ENCODE measurements around the gene TTC21A.

The TTC21A gene

DNA sequence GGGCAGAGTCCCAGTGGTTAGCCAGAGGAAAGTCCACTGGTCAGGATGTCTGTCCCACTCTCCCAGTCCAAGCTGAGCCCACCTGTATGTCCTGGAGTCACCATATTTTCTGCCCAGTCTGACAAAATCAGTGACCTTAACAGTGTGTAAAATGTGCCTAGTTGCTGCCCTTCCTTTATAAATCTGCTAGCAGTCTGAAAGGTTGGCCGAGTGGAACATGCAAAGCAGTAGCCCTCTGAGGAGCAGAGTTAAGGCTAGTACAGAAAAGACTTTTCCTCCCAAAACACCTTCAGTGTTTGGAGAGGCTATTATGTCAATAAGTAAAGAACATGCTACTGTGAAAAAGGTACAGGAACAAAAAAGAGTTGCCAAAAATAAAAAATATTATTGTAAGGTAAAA lies 15.3 kb downstream of the TTC21A start:
- no peak for DNase-seq

DNA sequence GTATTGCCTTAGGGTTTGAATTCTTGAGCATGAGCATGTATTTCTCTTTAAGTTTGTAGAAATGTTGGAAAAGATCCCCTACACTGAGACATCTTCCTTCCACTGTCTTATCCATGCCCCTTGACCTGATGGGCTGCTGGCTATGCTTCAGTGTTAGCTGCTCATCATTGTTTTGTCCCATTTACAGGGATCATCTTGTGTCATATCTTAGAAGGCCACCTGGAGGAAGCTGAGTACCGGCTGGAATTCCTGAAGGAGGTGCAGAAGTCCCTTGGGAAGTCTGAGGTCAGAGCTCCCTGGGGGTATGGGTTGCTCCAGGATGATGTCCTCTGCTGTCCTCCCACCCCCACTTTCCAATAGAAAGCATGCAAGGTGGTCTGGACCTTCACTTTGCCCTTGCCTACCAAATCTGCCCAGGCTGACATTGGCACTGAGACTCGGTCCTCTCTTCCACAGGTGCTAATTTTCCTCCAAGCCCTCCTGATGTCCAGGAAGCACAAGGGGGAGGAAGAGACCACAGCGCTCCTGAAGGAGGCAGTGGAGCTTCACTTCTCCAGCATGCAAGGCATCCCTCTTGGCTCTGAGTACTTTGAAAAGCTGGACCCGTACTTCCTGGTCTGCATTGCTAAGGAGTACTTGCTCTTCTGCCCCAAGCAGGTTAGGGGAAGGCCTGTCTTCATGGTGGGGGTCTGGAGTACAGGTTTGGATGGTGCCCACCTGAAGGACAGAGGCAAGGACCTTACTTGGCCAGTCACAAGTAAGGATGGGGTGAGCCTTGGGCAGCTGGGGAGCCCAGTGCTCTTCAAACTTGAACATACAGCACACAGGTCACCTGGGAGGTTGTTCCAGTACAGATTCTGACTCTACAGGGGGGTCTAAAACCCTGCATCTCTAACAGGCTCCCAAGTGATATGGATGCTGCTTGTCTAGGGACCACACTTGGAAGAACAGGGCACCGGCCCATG lies 17.7 kb downstream of the TTC21A start:
- no peak for DNase-seq

DNA sequence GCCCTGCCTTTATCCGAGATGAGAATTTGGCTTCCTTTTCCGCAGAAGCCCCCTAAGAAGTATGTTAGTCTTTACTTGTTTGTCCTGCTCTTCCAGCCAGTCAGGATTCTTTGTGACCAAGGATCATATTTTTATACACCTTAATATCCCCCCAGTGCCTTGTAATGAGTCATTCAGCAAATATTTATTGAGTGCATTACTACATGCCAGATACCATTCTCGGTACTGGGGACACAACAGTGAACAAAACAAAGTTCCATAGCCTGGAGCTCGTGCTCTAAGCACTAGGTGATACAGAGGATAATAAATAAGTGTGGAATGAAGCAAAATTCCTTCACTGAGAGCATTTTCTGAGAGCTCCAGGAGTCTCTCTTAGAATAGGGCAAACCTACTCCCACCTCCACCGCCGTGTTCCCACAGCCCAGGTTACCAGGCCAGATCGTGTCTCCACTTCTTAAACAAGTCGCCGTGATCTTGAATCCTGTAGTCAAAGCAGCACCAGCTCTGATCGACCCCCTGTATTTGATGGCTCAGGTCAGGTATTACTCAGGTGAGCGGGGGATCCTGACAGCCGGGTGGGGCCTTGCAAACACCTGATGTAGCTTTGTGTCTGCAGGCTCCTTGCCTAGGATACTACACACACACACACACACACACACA lies 18.5 kb downstream of the TTC21A start:
- DNase-seq, result no peak

DNA sequence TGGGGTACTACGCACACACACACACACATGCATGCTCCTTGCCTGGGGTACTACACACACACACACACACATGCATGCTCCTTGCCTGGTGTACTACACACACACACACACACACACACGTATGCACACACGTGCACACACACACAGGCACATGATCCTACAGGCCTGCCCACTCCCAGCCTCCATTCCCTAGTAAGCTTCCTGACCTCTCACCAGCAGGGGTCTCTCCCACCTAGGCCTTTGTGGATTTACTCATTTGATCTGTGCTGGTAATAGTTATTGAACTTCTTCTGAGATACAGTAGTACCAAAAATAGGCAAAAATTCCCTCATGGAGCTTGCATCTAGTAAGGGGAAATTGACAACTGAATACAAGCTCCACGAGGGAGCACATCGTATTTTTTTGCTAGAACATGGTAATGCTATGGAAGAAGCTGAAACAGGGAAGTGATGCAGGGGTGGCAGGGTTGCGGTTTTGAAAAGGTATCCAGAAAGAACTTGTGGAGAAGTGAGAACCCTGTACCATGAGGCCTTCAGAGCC lies 19.1 kb downstream of the TTC21A start:
- peak; percentile 69 for DNase-seq

DNA sequence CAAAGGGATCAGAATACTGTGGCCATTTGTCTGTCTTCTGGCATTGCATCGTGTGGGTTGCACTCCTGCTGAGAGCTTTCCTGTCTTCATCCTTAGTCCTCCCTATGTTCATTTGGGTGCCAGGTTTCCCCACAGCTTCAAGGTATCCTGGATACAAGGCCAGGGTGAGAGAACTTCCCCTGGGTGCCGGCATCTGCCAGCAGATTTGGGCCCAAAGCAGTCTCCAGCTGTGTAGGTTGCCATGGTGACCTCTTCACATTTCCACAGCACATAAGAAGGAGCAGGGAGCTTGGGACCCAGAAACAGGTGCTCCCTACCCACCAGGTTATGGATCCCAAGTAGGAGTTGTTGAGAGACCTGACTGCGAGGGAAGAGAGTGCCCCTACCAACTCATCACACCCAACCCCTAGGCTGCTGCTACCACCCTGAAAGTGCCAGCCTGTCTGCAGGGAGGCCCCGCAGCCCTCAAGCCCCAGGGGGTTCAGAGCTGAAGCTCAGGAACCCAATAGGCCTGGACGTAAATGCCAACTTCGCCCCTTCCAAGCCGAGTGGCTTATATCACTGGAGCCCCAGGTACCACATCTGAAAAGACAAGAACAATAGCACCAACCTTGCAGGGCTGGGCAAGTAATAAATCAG lies 19.9 kb downstream of the TTC21A start:
- no peak for DNase-seq

DNA sequence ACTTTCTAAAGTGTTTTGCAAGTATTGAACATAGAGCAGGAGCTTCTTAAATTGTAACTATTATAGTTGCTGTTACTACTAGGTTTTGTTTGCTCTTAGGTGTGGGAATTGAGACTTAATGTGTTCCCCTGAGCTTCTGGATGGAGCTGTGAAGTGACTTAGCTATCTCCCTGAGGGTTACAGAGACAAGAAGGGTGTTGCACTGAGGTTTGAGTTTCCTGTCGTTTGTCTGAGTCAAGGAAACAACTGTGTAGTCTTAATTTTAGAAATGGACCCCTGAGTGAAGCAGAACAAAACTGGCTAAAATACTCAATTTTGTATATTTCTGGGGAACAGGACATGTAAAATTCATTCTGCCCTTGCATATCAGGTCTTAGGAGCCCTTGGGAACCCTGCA lies 20.4 kb downstream of the TTC21A start:
- DNase-seq, result no peak

DNA sequence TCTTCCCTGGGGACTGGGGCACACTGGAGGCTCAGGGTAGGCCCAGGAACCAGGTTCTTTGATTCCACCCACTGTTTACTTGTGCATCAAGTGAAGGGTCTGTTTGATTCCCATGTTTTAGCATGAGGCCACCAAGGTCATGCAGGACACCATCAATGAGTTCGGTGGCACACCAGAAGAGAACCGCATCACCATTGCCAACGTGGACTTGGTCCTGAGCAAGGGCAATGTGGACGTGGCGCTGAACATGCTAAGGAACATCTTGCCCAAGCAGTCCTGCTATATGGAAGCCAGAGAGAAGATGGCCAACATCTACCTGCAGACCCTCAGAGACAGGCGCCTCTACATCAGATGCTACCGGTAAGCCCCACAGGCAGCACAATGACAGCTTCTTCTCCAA lies 21.5 kb downstream of the TTC21A start:
- no peak for DNase-seq

DNA sequence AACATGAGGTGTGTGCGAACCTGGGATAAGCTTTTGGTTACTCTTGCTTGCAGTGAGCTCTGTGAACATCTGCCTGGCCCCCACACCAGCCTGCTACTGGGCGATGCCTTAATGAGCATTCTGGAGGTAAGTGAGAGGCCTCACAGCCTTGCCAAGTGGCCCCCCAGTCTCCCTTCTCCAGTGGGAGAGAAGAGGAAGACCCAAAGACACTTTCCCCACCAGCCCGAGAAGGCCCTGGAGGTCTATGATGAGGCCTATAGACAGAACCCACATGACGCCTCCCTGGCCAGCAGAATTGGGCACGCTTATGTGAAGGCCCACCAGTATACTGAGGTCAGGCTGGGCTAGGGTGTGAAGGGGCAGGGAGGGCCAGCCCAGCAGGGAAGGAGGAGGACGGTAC lies 22.5 kb downstream of the TTC21A start:
- no peak for DNase-seq

DNA sequence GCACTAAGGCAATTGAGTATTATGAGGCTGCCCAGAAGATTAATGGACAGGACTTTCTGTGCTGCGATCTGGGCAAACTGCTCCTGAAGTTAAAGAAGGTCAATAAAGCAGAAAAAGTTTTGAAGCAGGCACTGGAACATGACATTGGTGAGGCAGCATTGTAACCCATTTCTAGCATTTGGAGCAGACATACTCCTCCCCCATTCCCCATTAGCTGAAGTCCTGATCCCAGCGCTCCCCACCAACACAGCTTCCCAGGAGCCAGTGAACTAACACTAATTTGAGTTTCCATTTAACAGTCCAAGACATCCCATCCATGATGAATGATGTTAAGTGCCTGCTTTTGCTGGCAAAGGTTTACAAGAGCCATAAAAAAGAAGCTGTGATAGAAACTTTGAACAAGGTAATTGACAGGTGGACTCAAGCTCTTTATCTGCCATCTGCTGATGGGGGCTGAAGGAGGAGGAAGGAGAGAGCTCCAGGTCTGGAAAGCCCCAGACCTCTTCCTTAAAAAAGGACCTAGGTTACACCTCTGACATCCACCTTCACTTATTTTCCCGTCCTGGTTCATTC lies 23.3 kb downstream of the TTC21A start:
- no peak for DNase-seq

DNA sequence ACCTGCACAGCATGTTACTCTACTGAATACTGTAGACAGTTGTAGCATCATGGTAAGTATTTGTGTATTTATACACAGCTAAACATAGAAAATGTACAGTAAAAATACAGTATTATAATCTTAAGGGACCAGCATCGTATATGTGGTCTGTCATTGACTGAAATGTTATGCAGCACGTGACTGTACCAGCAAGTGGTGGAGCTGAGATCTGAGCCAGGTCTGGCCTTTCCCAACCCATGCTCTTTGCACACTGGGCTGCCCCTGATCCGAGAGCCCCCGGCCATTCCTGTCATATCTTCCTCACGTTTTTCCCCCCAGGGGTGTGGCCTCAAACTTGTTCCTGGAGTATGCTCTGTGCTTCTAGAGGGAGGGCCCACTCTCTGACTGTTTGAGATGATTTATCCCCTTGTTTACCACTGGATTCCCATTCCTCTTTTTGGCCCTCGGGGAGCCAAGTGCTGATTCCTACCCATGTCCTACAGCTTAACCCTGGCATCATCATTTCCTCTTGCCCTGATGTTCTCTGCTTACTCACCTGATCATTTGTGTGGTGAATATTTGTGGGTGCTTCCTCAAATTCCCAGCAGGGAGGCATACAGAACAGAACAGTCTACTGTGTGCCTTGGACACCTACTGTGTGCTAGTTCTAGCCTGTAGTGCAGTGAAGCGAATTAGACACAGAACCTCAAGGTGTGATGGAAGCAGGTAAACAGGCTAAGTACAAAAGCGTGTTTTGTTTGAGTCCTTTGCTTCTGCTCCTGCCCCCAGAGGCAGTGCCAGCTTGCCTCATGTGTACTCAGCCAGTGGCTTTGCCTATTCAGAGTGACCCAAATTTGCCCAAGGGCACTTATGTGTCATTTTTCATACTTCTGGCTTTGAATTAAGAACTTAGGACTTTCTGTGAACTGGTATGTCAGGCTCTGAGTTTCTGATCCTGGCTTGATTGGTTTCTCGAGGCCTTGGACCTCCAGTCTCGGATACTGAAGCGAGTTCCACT lies 24.9 kb downstream of the TTC21A start:
- DNase-seq, result no peak

DNA sequence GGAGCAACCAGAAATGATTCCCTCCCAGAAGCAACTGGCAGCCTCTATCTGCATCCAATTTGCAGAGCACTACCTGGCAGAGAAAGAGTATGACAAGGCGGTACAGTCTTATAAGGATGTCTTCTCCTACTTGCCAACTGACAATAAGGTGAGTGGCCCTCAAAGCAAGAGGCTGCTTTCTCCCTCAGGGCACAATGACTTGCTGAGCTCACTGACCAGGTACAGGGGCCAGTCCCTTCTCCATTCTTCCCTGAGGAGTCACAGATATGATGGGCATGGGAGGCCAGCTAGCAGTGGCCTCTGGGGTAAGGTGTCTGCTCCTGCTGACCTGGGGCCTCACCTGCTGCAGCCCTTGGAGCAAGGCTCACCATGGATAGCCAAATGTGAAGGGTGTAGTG lies 25.6 kb downstream of the TTC21A start:
- DNase-seq, result no peak

DNA sequence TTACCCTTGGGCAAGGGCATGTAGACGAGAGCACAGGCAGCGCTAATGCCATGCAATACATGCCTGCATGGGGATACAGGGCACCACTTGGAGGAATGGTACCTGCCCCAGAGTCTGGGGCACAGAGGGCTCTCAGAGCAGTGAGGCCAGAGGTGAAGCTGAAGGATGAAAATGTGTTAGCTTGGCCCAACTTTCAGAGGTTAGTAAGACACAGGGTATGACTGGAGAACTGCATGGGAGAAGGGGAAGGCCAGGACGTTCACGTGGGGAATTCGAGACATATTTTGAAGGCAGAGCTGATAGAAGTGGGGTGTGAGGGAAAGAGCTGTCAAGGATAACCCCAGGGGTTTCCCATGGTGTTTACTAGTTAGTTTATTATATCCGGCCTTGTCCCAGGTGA lies 26.3 kb downstream of the TTC21A start:
- DNase-seq, result no peak

DNA sequence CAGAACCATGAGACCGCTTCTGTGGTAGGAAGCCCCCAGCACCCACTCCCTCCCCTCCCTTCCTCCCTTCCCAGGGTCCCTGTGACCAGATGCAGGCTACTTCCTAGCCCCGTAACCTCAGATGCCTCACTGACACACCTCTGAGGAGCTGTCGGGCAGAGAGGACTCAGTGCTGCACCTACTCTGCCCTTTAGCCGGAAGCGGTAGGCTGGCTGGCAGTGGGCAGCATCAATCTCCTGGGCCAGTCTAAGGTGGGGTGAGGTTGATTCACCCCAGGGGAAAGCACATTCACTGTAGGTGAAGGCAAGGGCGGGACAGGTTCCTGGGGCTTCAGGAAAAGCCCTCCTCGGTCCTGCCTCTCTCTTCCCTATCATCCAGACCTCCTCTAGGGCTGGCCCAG lies 26.8 kb downstream of the TTC21A start:
- no peak for DNase-seq

DNA sequence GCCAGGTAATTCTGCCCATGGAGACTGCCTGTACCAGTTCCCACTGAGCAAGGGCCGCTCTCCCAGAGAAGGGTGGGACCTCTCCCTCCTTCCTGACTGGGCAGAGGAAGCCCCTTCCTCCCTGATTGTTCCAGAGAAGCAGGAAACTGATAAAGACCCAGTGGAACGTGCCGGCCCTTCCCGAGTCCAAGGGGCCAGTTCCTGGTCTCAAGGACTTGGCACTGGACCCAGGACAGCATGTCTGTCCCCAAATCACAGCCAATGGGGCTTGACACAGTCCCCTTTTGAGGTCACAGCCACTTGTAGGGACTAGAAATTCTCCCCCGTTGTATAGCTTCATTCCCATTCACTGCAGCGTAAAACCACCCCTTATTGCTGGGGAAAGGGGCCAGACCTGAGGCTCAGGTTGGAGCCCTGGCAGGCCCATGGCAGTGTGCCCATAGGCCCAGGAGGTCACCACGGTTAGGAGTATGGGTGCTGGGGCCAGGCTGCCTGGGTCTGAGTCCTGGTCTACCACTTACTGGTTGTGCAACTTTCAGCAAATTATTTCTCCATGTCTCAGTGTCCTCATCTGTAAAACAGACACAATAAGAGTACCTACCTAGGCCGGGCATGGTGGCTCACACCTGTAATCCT lies 27.8 kb downstream of the TTC21A start:
- DNase-seq, result no peak

DNA sequence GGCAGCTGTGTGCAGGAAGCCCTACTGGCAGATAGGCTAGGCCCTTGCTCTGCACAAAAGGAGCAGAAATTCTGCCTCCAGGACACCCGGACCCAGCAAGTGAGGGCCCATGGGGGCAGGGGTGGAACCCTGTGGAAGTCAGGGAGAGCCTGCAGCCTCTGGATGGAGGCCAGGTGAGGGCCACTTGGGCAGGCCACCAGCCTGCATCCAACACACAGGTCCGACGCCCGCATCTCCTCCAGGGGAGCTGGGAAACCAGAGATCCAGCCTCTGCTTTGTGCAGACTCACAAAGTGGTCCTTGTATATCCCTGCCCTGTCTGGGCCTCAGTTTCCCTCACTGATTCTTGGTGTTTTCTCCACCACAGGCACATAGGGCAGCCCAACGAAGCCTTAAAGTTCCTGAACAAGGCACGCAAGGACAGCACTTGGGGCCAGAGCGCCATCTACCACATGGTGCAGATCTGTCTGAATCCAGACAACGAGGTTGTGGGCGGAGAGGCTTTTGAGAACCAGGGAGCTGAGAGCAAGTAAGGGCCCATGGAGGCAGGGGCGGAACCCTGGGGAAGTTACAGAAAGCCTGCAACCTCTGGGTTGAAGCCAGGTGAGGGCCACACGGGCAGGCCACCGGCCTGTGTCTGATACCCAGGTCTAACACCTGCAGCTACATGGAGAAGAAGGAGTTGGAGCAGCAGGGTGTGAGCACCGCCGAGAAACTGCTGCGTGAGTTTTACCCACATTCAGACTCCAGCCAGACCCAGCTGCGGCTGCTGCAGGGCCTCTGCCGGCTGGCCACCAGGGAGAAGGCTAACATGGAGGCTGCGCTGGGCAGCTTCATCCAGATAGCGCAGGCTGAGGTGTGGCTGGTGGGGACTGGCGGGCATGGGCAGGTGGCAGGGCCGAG lies 29.3 kb downstream of the TTC21A start:
- DNase-seq, result no peak

DNA sequence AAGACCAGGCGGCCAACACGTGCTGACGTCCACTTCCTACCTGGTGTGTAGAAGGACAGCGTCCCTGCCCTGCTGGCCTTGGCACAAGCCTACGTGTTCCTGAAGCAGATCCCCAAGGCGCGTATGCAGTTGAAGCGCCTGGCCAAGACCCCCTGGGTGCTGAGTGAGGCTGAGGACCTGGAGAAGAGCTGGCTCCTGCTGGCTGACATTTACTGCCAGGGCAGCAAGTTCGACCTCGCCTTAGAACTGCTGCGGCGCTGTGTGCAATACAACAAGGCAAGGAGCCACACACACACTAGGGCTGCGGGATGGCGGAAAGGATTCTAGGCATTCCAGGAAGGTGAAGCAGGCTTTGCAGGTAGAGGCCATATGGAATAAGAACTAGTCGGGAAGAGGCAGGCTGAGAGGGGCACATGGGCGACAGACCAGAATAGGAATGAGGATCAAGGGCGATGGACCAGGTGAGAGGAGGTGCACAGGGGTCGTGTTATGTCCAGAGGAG lies 30.0 kb downstream of the TTC21A start:
- no peak for DNase-seq

DNA sequence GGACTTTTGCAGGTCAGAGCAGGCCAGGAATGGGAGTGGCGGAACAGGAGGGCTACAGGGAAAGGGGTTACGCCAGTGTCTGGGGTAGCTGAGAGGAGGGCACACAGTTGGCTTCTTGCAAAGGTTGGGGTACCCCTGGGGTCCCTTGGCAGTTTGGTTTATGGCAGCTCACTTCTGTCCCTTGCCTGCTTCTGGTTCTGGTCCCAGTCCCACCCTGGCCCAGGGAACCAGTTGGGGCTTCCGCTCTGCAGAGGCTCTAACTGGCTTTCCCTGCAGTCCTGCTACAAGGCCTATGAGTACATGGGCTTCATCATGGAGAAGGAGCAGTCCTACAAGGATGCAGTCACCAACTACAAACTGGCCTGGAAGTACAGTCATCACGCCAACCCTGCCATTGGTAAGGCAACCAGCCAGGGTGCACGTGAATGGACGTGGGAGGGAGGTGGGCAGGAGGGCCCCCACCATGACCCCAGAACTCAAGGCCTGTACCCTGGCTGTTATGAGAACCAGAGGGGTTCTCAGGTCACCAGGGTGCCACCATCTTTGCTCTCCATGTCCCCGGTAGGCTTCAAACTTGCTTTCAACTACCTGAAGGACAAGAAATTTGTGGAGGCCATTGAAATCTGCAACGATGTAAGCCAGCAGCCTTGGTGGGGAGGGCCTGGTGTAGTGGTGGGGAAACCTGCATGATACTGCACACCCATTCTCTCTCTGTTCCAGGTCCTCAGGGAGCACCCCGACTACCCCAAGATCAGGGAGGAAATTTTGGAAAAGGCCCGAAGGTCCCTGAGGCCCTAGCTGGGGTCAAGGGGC lies 30.7 kb downstream of the TTC21A start:
- no peak for DNase-seq

DNA sequence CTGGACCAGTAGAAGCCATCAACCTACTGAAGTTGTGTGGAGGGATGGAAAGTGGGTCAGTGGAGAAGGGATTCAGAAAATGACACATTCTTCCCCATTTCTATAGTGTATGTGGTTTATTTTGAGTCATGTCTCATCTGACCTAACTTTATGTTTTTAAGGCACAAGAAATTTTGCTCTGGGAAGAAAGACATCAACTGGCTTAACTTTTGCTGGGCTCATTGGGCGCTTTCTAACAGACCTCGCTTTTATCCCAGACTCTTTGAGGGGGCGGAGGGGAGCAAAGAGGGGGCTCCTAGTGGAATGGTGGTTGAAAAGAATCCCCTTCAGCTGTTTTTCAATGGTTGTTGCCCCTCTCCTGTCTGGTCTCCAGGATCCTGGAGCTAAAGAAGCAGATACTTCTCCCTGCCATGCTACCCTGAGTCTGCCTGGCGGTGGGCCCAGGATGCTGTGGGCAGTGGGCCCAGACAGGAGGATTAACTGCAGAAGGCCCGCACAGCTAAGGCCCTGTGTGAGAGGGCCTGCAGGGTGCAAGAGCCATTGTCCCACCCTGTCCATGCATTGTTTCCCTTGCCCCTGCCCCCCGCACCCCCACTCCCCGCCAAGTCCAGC lies 31.4 kb downstream of the TTC21A start:
- peak; percentile 57 for DNase-seq

DNA sequence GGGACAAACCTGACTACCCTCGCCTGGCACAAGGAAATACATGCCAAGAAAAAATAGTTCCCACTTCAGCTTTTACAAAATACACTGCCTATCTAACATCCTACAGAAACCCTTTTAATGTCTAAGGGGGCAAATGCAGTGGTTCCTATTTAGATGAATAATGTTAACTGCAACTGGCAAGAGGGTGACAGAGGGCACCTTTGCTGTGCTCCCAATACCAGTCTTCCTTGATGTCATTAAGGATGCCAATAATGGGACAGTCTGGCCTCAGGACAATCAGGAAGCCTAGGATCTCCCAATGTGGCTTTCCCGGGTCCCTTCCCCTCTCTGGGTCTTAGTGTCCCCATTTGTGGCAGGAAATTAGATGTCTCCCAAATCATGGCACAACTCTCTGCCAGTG lies 32.0 kb downstream of the TTC21A start:
- peak; percentile 57 for DNase-seq

Measured in NCI-H2029 treated with DMSO at 0.1 percent for 48 hours (cell line).